KMS-11 (cell line): Measurements from ENCODE around the gene TMEM107.

Source experiments
- H2AFZ ChIP-seq: fragments of 200-600 bp; sonication (generic); 2 replicates; pipeline ENCODE4 v1.6.1; 2016; ENCODE audit warnings: antibody characterized with exemption, mixed run types, low read depth
- H3K27ac ChIP-seq: fragments of 200-600 bp; sonication (generic); 2 replicates; pipeline ENCODE4 v1.6.1; 2016; ENCODE audit warnings: mild to moderate bottlenecking, mixed run types
- H3K27me3 ChIP-seq: fragments of 200-600 bp; sonication (generic); 2 replicates; pipeline ENCODE4 v1.6.1; 2017; ENCODE audit warnings: mild to moderate bottlenecking, low read depth, mixed run types, moderate library complexity; ENCODE audit not compliant: insufficient read depth
- H3K36me3 ChIP-seq: fragments of 200-600 bp; sonication (generic); 2 replicates; pipeline ENCODE4 v1.6.1; 2017; ENCODE audit warnings: mild to moderate bottlenecking, mixed run types; ENCODE audit not compliant: insufficient read depth
- H3K4me1 ChIP-seq: fragments of 200-600 bp; sonication (generic); 2 replicates; pipeline ENCODE4 v1.6.1; 2016; ENCODE audit warnings: mild to moderate bottlenecking, low read depth, mixed run types; ENCODE audit not compliant: poor library complexity, severe bottlenecking
- H3K4me2 ChIP-seq: fragments of 200-600 bp; sonication (generic); 2 replicates; pipeline ENCODE4 v1.7.0; 2016; ENCODE audit warnings: mild to moderate bottlenecking, mixed run types
- H3K4me3 ChIP-seq: fragments of 200-600 bp; sonication (generic); IDR thresholded peaks from 2 replicates; pipeline ENCODE4 v1.6.1; 2017; ENCODE audit warnings: low read depth, low read length, mixed read lengths; ENCODE audit not compliant: insufficient read depth
- H3K79me2 ChIP-seq: fragments of 200-600 bp; sonication (generic); 2 replicates; pipeline ENCODE4 v1.6.1; 2016; ENCODE audit warnings: low read depth, mixed run types; ENCODE audit not compliant: insufficient read depth
- H3K9ac ChIP-seq: fragments of 200-600 bp; sonication (generic); 2 replicates; pipeline ENCODE4 v1.6.1; 2016; ENCODE audit warnings: mild to moderate bottlenecking, mixed run types
- H4K20me1 ChIP-seq: fragments of 200-600 bp; sonication (generic); 2 replicates; pipeline ENCODE4 v1.6.1; 2016; ENCODE audit warnings: mild to moderate bottlenecking, mixed run types; ENCODE audit not compliant: insufficient read depth
- TF ChIP-seq, protein P1 (sequence below): fragments of 200-600 bp; sonication (generic); conservative IDR thresholded peaks from 2 replicates; pipeline ENCODE4 v1.6.1; 2017; ENCODE audit warnings: low read depth, mild to moderate bottlenecking, antibody characterized with exemption, low read length, moderate library complexity, mixed read lengths

TMEM107 gene

DNA sequence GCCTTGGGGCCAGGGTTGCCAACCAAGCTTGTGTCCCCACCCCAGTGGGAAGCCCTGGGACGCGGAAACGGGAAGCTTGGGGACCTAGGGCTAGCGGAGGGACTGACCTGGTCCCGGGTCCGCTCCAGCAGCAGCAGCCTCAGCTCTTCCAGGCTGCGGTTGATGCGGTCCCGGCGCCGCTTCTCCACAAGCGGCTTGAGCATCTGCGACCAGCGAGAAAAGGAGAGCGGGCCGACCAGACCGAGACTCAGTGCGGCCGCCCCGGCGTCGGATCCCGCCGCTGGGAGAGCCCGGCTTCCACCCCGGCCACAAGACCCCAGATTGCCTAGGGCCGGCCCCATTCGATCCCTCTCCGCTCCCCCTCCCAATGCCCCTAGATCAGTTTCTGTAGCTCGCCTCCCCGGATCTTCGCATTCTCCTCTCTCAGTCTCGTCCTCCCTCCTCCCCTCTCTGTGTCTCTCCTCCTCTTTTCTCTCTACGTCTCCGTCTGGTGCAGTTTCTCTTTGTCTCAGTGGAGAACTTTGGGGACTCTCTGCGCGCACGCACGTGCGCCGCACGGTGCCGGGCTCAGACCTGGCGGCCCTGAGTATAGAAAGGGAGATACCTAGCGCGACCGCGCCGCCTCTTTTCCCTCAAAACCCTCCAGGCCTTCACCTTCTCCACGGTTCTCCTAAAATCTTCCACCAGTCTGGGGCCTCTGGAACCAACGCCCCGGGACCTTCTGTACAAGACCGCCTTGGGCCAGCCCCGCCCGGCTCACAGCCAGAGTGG lies 53.1 kb downstream of the TMEM107 start:
- Histone ChIP-seq H3K79me2 (no peaks in the 10 kb centered on the region), H3K27me3 (no peaks in the 10 kb centered on the region), H3K36me3 (no peaks in the 10 kb centered on the region), H3K9ac (no peak overlapping the region), H3K4me3 (no peak overlapping the region), H3K27ac (no peak overlapping the region), H3K4me2 (peak overlapping the region; percentile 39; the same call in 1 of the 2 replicates), H3K4me1 (no peaks in the 10 kb centered on the region), H4K20me1 (no peaks in the 10 kb centered on the region), H2AFZ (peak overlapping the region; percentile 30; the same call in 1 of the 2 replicates)
- TF ChIP-seq, protein P1, sequence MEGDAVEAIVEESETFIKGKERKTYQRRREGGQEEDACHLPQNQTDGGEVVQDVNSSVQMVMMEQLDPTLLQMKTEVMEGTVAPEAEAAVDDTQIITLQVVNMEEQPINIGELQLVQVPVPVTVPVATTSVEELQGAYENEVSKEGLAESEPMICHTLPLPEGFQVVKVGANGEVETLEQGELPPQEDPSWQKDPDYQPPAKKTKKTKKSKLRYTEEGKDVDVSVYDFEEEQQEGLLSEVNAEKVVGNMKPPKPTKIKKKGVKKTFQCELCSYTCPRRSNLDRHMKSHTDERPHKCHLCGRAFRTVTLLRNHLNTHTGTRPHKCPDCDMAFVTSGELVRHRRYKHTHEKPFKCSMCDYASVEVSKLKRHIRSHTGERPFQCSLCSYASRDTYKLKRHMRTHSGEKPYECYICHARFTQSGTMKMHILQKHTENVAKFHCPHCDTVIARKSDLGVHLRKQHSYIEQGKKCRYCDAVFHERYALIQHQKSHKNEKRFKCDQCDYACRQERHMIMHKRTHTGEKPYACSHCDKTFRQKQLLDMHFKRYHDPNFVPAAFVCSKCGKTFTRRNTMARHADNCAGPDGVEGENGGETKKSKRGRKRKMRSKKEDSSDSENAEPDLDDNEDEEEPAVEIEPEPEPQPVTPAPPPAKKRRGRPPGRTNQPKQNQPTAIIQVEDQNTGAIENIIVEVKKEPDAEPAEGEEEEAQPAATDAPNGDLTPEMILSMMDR = no peak
